Parietal lobe (tissue), 2 donors: ENCODE data around the gene ABCA3. TPM values are rescaled to one million over a fixed set of nuclear protein-coding genes. Genes with fewer than 3 reads are reported as not detected.

ENCODE experiments used
- small RNA-seq: library from RNA; depleted of rRNA; stranded (forward); fragments of <200 nt; gene quantifications from one replicate; pipeline ENCODE3, GENCODE V24; 2014; ENCODE audit warnings: low replicate concordance
- total RNA-seq: library from RNA; depleted of rRNA; stranded (reverse); fragments of >200 nt; gene quantifications from one replicate; pipeline ENCODE4 v1.2.3, GENCODE V29; 2014

Gene ABCA3
- total RNA-seq = 57.3 TPM

GRCh38 chr16:2340564-2341455 lies at the start of gene ABCA3:
Gene ABCA3, minus strand, starts transcription at chr16:2340728. Its CDS starts 14,262 bp downstream, at chr16:2326466.

GRCh38 chr16:2267913-2268666 lies 72.4 kb downstream of the ABCA3 start, which contains the start of gene RNPS1:
Gene RNPS1, minus strand, starts transcription at chr16:2268126. Its CDS starts 3,483 bp downstream, at chr16:2264643.

GRCh38 chr16:2251296-2252111 lies 89.0 kb downstream of the ABCA3 start, which contains the start of gene ECI1:
Gene ECI1, minus strand, starts transcription at chr16:2251587. Its CDS starts 21 bp downstream, at chr16:2251566.

GRCh38 chr16:2236337-2237101 lies 104.0 kb downstream of the ABCA3 start, which contains the start of gene DNASE1L2:
Gene DNASE1L2, plus strand, starts transcription at chr16:2236444. Its CDS starts 373 bp downstream, at chr16:2236817.

Small RNA genes lying within 50 kb of the gene (small RNA-seq; reads per million reads assigned to genes)
- gene MIR3677 (not detected), gene MIR4717 (not detected)

Other genes starting within 250 kb of the ABCA3 start
- 272 TPM for gene PKD1, start 204.8 kb downstream of the ABCA3 start, total RNA-seq
- 4.4 TPM for gene RAB26, start 192.1 kb downstream of the ABCA3 start, total RNA-seq
- 34.7 TPM for gene TRAF7, start 184.9 kb downstream of the ABCA3 start, total RNA-seq
- 39.8 TPM for gene CASKIN1, start 144.1 kb downstream of the ABCA3 start, total RNA-seq
- 18.5 TPM for gene MLST8, start 135.3 kb downstream of the ABCA3 start, total RNA-seq
- gene BRICD5, start 129.9 kb downstream of the ABCA3 start, total RNA-seq = 8.5 TPM
- gene PGP, start 125.9 kb downstream of the ABCA3 start, total RNA-seq = 23.8 TPM
- gene E4F1, start 117.1 kb downstream of the ABCA3 start, total RNA-seq = 46.6 TPM
- 7.5 TPM for gene DNASE1L2, start 104.3 kb downstream of the ABCA3 start, total RNA-seq
- gene ECI1, start 89.1 kb downstream of the ABCA3 start, total RNA-seq = 16.3 TPM
- gene RNPS1, start 72.6 kb downstream of the ABCA3 start, total RNA-seq = 129 TPM
- 13.5 TPM for gene CCNF, start 88.7 kb upstream of the ABCA3 start, total RNA-seq
- gene TEDC2, start 119.4 kb upstream of the ABCA3 start, total RNA-seq = 12.2 TPM
- 6.6 TPM for gene NTN3, start 130.6 kb upstream of the ABCA3 start, total RNA-seq
- 31.3 TPM for gene TBC1D24, start 134.4 kb upstream of the ABCA3 start, total RNA-seq
- gene ATP6V0C, start 173.2 kb upstream of the ABCA3 start, total RNA-seq = 23.8 TPM
- gene AMDHD2, start 179.6 kb upstream of the ABCA3 start, total RNA-seq = 30.4 TPM
- gene CEMP1, start 190.7 kb upstream of the ABCA3 start, total RNA-seq = not detected
- 34.1 TPM for gene PDPK1, start 197.3 kb upstream of the ABCA3 start, total RNA-seq